ENCODE data around the gene INF2. TPM values are rescaled to one million over a fixed set of nuclear protein-coding genes. Genes with fewer than 3 reads are reported as not detected.

Gene INF2
- total and polyA plus RNA-seq, 2 experiments from 2014 or later: 14.1 to 62.4 TPM

DNA sequence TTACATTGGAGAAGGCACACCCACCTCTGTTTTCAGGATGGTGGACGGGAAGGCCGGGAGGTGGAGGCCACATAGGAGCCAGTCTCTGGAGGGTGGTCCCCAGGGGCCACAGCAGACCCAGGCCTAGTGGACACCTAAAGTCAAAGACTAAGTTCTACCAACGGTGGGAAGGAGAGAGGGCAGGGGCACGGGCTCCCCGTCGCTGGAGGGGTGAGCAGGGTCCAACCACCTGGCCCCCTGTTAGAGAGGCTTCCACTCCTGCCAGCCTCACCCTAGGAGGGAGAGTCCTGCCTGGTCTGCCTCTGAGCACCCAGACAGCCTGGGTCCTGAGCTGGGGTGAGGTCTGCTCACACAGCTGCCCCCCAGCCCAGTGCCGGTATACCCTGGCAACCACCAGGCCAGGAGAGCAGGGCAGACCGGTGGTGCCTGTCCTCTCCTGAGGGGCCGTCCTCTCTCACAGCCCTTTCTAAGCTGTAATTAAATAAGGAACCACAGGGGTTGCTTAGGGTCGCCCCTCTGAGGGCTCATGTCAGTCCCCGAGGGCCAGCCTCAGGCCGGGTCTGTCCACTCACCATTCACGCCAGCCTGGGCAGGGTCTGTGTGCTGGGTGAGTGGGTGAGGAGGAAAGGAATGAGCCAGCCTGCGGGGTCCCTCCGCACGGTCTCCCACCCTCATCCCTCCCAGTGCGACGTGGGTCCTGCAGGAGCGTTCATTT lies 2.3 kb downstream of the INF2 start:
- Histone ChIP-seq H3K36me3 (no peaks in the 10 kb centered on the region), H3K27ac (no peak overlapping the region), H3K9me3 (ENCODE audit: low read depth) (no peaks in the 10 kb centered on the region), H3K4me1 (ENCODE audit: low read depth) (peaks cover 6% of the 10 kb centered on the region), H3K27me3 (no peaks in the 10 kb centered on the region), H3K4me3 (no peak overlapping the region)
- DNase-seq (ENCODE audit: low read depth in 1 of 2, low spot score in 1 of 2): no peak
- TF ChIP-seq, protein P1, sequence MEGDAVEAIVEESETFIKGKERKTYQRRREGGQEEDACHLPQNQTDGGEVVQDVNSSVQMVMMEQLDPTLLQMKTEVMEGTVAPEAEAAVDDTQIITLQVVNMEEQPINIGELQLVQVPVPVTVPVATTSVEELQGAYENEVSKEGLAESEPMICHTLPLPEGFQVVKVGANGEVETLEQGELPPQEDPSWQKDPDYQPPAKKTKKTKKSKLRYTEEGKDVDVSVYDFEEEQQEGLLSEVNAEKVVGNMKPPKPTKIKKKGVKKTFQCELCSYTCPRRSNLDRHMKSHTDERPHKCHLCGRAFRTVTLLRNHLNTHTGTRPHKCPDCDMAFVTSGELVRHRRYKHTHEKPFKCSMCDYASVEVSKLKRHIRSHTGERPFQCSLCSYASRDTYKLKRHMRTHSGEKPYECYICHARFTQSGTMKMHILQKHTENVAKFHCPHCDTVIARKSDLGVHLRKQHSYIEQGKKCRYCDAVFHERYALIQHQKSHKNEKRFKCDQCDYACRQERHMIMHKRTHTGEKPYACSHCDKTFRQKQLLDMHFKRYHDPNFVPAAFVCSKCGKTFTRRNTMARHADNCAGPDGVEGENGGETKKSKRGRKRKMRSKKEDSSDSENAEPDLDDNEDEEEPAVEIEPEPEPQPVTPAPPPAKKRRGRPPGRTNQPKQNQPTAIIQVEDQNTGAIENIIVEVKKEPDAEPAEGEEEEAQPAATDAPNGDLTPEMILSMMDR (IDR thresholded peaks at IDR 0.05; ENCODE audit: low read depth, low read length): no peak

DNA sequence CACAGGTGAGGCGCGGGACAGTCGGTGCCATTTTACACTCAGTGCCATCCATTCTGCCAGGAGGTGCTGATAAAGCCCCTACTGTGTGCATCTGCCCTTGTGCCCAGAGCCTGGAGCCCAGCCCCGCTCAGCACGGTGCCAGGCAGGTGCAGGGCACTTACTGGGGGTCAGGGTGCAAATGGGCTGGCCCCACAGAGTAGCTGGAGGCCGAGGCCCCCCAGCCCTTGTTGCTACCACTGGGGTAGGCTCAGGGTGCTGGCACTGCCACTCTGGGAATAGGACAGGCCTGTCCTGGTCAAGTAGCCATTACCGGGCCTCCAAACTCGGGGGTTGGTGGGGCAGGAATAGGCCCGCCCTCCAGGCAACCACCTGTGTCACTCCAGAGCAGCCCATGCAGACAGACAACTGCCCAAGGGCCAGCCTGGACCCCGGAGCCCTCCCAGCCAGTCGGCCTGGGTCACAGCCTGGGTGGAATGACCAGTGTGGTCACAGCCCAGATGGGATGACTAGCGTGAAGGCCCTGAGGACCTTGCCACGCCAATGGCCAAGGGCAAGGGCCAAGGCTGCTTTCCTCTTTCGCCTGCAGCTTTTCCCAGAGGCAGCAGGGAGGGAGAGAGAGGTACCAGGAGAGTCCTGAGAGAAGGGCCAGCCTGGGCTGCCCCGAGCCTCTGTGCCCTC lies 3.0 kb downstream of the INF2 start:
- Histone ChIP-seq H3K27me3 (no peaks in the 10 kb centered on the region), H3K4me3 (no peak overlapping the region), H3K9me3 (ENCODE audit: low read depth) (no peaks in the 10 kb centered on the region), H3K4me1 (ENCODE audit: low read depth) (peaks cover 6% of the 10 kb centered on the region), H3K27ac (no peak overlapping the region), H3K36me3 (no peaks in the 10 kb centered on the region)
- TF ChIP-seq, protein P1 (IDR thresholded peaks at IDR 0.05; ENCODE audit: low read depth, low read length): no peak
- no peak for DNase-seq (ENCODE audit: low read depth in 1 of 2, low spot score in 1 of 2)

DNA sequence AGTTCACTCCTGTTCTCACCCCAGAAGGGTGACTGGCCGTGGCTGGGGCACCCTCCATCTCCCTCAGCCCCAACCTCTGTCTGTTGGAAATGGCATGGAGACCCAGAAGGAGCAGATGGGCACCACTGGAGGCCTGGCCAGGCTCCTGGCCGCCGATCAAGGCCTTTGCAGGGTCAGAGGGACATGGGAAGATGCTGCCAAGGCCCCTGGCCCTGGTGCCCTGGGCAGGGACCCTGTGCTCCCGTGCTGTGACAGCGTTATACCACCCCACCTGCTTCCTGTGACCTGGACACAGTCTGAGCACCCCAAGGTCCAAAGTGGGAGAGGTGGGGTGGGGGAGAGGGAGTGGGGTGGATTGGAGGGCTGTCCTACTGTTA lies 3.5 kb downstream of the INF2 start:
- Histone ChIP-seq H3K27ac (no peak overlapping the region), H3K27me3 (no peaks in the 10 kb centered on the region), H3K36me3 (no peaks in the 10 kb centered on the region), H3K4me3 (no peak overlapping the region), H3K9me3 (ENCODE audit: low read depth) (no peaks in the 10 kb centered on the region), H3K4me1 (ENCODE audit: low read depth) (peaks cover 6% of the 10 kb centered on the region)
- TF ChIP-seq, protein P1 (IDR thresholded peaks at IDR 0.05; ENCODE audit: low read depth, low read length): no peak
- no peak for DNase-seq (ENCODE audit: low read depth in 1 of 2, low spot score in 1 of 2)

DNA sequence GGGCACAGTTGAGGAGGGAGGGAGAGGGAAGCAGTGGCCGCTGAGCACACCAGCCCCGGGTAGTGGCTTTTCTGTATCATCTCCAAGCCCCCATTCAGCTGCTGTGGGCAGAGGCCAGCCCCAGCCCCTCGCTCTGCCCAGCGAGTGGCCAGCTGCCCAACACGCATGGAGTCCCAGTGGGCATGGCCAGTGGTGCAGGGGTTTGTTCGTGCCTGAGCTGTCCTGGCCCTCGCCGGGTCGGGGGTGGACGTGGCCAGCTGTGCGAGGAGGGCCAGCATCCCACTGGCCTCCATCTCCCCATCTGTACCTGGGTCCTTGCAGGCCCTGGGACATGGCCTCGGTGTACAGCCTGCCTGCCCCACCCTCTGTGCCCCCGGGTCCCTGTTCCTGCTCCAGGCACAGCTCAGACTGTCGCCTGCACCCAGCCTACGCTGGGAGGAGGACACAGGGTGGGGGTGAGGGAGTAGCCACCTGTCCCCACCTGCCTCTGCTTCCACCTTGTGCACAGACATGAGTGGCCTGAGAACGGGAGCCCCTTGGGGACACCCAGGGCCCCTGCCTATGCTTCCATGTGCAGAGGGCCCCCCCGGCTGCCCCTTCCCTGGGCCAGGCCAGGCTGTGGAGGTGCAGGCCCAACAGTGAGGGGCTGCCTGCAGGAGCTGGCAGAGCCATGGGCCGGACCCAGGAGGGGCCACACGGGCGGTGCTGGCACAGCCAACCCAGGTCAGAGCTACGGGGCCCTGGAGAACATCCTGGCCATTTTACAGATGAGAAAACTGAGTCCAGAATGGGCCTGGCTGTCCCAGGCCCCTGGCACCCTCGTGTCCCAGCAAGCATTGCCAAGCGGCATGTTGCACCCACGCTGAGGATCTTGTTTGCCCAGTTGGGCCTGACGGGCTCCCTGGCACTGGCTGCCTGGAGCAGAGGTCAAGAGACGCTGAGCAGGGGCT lies 4.3 kb downstream of the INF2 start:
- DNase-seq (ENCODE audit: low read depth in 1 of 2, low spot score in 1 of 2): no peak
- Histone ChIP-seq H3K27ac (no peak overlapping the region), H3K4me1 (ENCODE audit: low read depth) (peaks cover 14% of the 10 kb centered on the region), H3K9me3 (ENCODE audit: low read depth) (no peaks in the 10 kb centered on the region), H3K4me3 (no peak overlapping the region), H3K27me3 (no peaks in the 10 kb centered on the region), H3K36me3 (no peaks in the 10 kb centered on the region)
- TF ChIP-seq, protein P1 (IDR thresholded peaks at IDR 0.05; ENCODE audit: low read depth, low read length): no peak

DNA sequence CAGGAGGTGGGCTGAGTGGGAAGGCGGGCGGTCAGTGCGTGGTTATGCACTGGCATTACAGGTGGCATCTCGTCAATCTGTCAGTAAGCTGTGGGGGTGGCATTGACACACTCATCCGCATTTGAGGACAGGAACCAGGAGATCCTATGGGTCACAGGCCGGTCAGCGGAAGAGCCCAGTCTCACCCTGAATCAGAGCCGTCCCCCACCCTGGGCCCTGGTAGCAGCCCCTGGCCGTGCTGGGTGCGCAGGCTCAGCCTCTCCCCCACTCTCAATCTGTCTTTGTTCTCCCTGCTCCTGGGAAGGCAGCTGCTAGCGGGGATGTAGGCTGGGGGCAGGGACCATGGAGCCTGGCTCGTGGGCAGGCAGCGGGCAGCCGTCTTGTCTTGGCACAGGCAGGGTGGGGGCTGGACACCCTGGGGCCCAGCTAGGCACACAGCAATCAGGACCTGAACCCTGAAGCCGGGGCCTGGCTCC lies 5.1 kb downstream of the INF2 start:
- no peak overlapping the region for H3K27ac ChIP-seq
- no peaks in the 10 kb centered on the region for H3K27me3 ChIP-seq
- no peak overlapping the region for H3K4me3 ChIP-seq
- no peaks in the 10 kb centered on the region for H3K9me3 ChIP-seq (ENCODE audit: low read depth)
- H3K36me3 ChIP-seq: no peaks in the 10 kb centered on the region
- no peak for DNase-seq (ENCODE audit: low read depth in 1 of 2, low spot score in 1 of 2)
- H3K4me1 ChIP-seq (ENCODE audit: low read depth): peaks cover 19% of the 10 kb centered on the region
- TF ChIP-seq, protein P1 (IDR thresholded peaks at IDR 0.05; ENCODE audit: low read depth, low read length): no peak
